ENCODE results near the gene MTA3. TPM values are rescaled to one million over a fixed set of nuclear protein-coding genes. Genes with fewer than 3 reads are reported as not detected.

MTA3 gene
- total RNA-seq, 1 experiment from 2014 or later, result 57.1 TPM

DNA sequence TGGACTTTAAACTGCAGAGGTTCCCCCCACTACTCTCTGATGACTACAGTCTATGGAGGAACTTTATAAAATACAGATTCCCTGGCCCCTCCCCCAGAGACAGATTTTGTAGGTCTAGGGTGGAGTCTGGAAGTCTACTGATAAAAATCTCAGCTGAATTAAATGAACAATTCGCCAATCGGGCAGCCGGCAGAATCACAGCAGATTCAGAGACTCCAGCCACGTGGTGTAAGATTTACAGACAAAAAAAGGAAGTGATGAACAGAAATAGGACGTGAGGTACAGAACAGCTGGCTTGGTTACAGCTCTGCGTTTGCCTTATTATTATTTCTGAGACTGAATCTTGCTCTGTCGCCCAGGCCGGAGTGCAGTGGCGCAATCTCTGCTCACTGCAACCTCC is 21.4 kb upstream of the MTA3 start:
- ChIA-PET POLR2A (ENCODE audit: low non-redundant PET) (no interaction called here), CTCF (no interaction called here)
- BruUV-seq (replicated peaks), result no TSS peak
- intact Hi-C loops (cut with micrococcal nuclease; ENCODE audit: unreplicated experiment), result no loop called here
- no peak overlapping the region for H3K27ac ChIP-seq (ENCODE audit: low read depth, low read length, poor library complexity, severe bottlenecking)
- peak; percentile 19 for DNase-seq (ENCODE audit: low spot score)
- H3K4me1 ChIP-seq (ENCODE audit: insufficient read depth, low read length, poor library complexity, severe bottlenecking), result peaks cover 4% of the 10 kb centered on the region
- no peak for TF ChIP-seq EZH2 (IDR thresholded peaks at IDR 0.05; ENCODE audit: borderline replicate concordance, low read depth, low read length, poor library complexity, severe bottlenecking)
- H3K4me3 ChIP-seq (ENCODE audit: low read depth, low read length, poor library complexity, severe bottlenecking), result no peak overlapping the region
- H3K9me3 ChIP-seq (ENCODE audit: low read depth, low read length, poor library complexity, severe bottlenecking), result no peaks in the 10 kb centered on the region
- no peaks in the 10 kb centered on the region for H3K36me3 ChIP-seq (ENCODE audit: insufficient read depth, low read length, poor library complexity, severe bottlenecking)
- no peaks in the 10 kb centered on the region for H3K27me3 ChIP-seq (replicated peaks; ENCODE audit: insufficient read depth, low read depth, low read length, poor library complexity)

DNA sequence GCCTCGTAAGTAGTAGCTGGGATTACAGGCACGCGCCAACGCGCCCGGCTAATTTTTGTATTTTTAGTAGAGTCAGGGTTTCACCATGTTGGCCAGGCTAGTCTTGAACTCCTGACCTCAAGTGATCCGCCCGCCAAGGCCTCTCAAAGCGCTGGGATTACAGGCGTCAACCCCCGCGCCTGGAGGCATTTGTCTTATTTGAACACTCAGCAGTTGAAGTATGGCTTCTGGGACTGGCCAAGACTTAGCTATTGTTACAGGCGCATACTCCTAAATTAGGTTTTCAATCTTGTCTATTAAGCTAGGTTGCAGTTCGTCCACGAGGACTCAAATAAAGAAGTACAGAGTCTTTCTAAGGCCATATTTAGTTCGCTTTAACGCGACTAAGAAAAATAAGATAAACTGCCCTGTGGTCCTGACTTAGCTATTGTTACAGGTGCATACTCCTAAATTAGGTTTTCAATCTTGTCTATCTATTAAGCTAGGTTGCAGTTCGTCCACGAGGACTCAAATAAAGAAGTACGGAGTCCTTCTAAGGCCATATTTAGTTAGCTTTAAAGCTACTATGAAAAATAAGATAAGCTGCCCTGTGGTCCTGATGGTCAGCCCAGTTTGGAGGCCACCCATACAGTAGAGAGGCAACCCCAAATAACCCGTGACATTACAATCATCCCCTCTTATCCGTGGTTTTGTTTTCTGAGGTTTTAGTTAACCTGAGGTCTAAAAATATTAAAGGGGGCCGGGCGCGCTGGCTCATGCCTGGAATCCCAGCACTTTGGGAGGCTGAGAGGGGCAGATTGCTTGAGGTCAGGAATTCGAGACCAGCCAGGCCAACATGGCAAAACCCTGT is 20.8 kb upstream of the MTA3 start:
- no peaks in the 10 kb centered on the region for H3K9me3 ChIP-seq (ENCODE audit: low read depth, low read length, poor library complexity, severe bottlenecking)
- TF ChIP-seq EZH2 (IDR thresholded peaks at IDR 0.05; ENCODE audit: borderline replicate concordance, low read depth, low read length, poor library complexity, severe bottlenecking), result no peak
- TF ChIP-seq, protein P1, sequence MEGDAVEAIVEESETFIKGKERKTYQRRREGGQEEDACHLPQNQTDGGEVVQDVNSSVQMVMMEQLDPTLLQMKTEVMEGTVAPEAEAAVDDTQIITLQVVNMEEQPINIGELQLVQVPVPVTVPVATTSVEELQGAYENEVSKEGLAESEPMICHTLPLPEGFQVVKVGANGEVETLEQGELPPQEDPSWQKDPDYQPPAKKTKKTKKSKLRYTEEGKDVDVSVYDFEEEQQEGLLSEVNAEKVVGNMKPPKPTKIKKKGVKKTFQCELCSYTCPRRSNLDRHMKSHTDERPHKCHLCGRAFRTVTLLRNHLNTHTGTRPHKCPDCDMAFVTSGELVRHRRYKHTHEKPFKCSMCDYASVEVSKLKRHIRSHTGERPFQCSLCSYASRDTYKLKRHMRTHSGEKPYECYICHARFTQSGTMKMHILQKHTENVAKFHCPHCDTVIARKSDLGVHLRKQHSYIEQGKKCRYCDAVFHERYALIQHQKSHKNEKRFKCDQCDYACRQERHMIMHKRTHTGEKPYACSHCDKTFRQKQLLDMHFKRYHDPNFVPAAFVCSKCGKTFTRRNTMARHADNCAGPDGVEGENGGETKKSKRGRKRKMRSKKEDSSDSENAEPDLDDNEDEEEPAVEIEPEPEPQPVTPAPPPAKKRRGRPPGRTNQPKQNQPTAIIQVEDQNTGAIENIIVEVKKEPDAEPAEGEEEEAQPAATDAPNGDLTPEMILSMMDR (conservative IDR thresholded peaks at IDR 0.05; ENCODE audit: low read depth, low read length), result no peak
- intact Hi-C loops (cut with micrococcal nuclease; ENCODE audit: unreplicated experiment), result no loop called here
- H3K27me3 ChIP-seq (replicated peaks; ENCODE audit: insufficient read depth, low read depth, low read length, poor library complexity), result no peaks in the 10 kb centered on the region
- BruUV-seq (replicated peaks), result no TSS peak
- H3K4me1 ChIP-seq (ENCODE audit: insufficient read depth, low read length, poor library complexity, severe bottlenecking), result peaks cover 4% of the 10 kb centered on the region
- H3K27ac ChIP-seq (ENCODE audit: low read depth, low read length, poor library complexity, severe bottlenecking), result no peak overlapping the region
- CTCF ChIA-PET, result no interaction called here
- no peak for DNase-seq (ENCODE audit: low spot score)
- no peaks in the 10 kb centered on the region for H3K36me3 ChIP-seq (ENCODE audit: insufficient read depth, low read length, poor library complexity, severe bottlenecking)
- no peak overlapping the region for H3K4me3 ChIP-seq (ENCODE audit: low read depth, low read length, poor library complexity, severe bottlenecking)
- POLR2A ChIA-PET (ENCODE audit: low non-redundant PET), result no interaction called here

DNA sequence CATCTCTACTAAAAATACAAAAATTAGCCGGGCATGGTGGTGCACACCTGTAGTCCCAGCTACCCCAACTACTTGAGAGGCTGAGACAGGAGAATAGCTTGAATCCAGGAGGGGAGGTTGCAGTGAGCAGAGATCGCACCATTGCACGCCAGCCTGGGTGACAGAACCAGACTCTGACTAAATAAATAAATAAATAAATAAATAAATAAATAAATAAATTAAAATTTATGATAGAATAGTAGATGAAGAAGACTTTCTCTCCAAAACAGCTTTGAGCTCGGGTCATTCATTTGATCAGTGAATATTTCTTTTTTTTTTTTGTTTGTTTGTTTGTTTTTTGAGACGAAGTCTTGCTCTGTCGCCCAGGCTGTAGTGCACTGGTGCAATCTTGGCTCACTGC is 17.6 kb upstream of the MTA3 start:
- no peaks in the 10 kb centered on the region for H3K36me3 ChIP-seq (ENCODE audit: insufficient read depth, low read length, poor library complexity, severe bottlenecking)
- BruUV-seq (replicated peaks), result no TSS peak
- DNase-seq (ENCODE audit: low spot score), result no peak
- POLR2A ChIA-PET (ENCODE audit: low non-redundant PET), result no interaction called here
- H3K4me3 ChIP-seq (ENCODE audit: low read depth, low read length, poor library complexity, severe bottlenecking), result no peak overlapping the region
- H3K27me3 ChIP-seq (replicated peaks; ENCODE audit: insufficient read depth, low read depth, low read length, poor library complexity), result no peaks in the 10 kb centered on the region
- H3K4me1 ChIP-seq (ENCODE audit: insufficient read depth, low read length, poor library complexity, severe bottlenecking), result peaks cover 4% of the 10 kb centered on the region
- intact Hi-C loops (cut with micrococcal nuclease; ENCODE audit: unreplicated experiment), result no loop called here
- CTCF ChIA-PET, result no interaction called here
- no peak overlapping the region for H3K27ac ChIP-seq (ENCODE audit: low read depth, low read length, poor library complexity, severe bottlenecking)
- TF ChIP-seq, protein P1 (conservative IDR thresholded peaks at IDR 0.05; ENCODE audit: low read depth, low read length), result no peak
- TF ChIP-seq EZH2 (IDR thresholded peaks at IDR 0.05; ENCODE audit: borderline replicate concordance, low read depth, low read length, poor library complexity, severe bottlenecking), result no peak
- H3K9me3 ChIP-seq (ENCODE audit: low read depth, low read length, poor library complexity, severe bottlenecking), result no peaks in the 10 kb centered on the region

DNA sequence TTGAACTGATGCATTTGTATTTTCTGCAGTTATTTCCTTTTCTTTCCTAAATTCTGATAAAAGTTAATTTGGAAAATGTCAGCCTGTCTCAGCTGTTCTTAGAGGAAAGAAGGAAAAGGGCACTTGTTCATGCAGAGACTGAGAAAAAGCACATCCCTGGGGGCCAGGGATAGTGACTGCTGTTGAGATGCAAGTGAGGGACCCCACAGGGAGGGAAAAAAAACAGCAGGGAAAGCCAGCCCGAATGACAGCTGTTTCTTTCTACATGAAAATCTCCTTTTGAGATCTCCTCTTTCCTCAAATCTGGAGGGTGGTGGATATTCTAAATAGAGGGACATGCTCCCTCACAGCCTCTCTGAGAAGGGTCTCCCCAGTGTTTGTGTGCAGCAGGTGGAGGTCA is 14.0 kb upstream of the MTA3 start:
- no peak for TF ChIP-seq EZH2 (IDR thresholded peaks at IDR 0.05; ENCODE audit: borderline replicate concordance, low read depth, low read length, poor library complexity, severe bottlenecking)
- TF ChIP-seq, protein P1 (conservative IDR thresholded peaks at IDR 0.05; ENCODE audit: low read depth, low read length), result no peak
- Histone ChIP-seq H3K27me3 (replicated peaks; ENCODE audit: insufficient read depth, low read depth, low read length, poor library complexity) (no peaks in the 10 kb centered on the region), H3K4me1 (ENCODE audit: insufficient read depth, low read length, poor library complexity, severe bottlenecking) (no peaks in the 10 kb centered on the region), H3K9me3 (ENCODE audit: low read depth, low read length, poor library complexity, severe bottlenecking) (no peaks in the 10 kb centered on the region), H3K36me3 (ENCODE audit: insufficient read depth, low read length, poor library complexity, severe bottlenecking) (no peaks in the 10 kb centered on the region), H3K27ac (ENCODE audit: low read depth, low read length, poor library complexity, severe bottlenecking) (no peak overlapping the region), H3K4me3 (ENCODE audit: low read depth, low read length, poor library complexity, severe bottlenecking) (no peak overlapping the region)
- intact Hi-C loops (cut with micrococcal nuclease; ENCODE audit: unreplicated experiment), result no loop called here
- POLR2A ChIA-PET (ENCODE audit: low non-redundant PET), result no interaction called here
- CTCF ChIA-PET, result no interaction called here
- DNase-seq (ENCODE audit: low spot score), result no peak
- BruUV-seq (replicated peaks), result no TSS peak

Measured in A673 (cell line).